Fibroblast of villous mesenchyme (primary cell): ENCODE results near the gene WDR45B. TPM values are rescaled to one million over a fixed set of nuclear protein-coding genes. Genes with fewer than 3 reads are reported as not detected.

Source experiments
- DNase-seq: peaks from one replicate; pipeline ENCODE4 v3.0.0-alpha.2; 2010; ENCODE audit warnings: low read depth
- H3K4me3 ChIP-seq: 2 replicates; pipeline ENCODE4 v1.5.1; 2011; ENCODE audit warnings: low read depth, mild to moderate bottlenecking, low read length
- total RNA-seq: library from RNA; depleted of rRNA; stranded (reverse); fragments of >200 nt; gene quantifications from 2 replicates; pipeline ENCODE4 v1.2.3, GENCODE V29; 2012
- TF ChIP-seq, protein P1 (sequence below): IDR thresholded peaks from 2 replicates; pipeline ENCODE4 v1.5.1; 2012; ENCODE audit warnings: low read depth, mild to moderate bottlenecking, low read length; ENCODE audit not compliant: insufficient read depth

The WDR45B gene
- total RNA-seq, 1 donor: 70.8 TPM

DNA sequence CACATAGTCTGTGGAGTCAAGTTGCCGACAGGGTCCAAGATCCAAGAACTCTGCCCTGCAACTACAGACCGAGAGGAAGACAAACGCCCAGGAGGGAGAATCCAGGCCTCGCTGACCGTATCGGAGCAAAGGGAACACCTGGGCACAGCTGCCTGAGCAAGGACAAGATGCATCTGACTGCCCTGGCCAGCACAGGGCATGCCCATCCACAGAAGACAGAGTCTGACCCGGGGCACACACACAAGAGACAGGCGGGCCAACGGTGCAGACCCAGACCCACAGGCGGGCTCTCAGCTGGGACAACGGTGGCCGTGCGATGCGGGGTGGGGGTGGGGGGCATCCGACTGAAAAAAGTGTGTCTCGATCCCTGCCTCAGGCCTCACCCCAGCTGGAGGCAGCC is 44.0 kb upstream of the WDR45B start:
- H3K4me3 ChIP-seq: no peak overlapping the region
- no peak for DNase-seq
- TF ChIP-seq, protein P1, sequence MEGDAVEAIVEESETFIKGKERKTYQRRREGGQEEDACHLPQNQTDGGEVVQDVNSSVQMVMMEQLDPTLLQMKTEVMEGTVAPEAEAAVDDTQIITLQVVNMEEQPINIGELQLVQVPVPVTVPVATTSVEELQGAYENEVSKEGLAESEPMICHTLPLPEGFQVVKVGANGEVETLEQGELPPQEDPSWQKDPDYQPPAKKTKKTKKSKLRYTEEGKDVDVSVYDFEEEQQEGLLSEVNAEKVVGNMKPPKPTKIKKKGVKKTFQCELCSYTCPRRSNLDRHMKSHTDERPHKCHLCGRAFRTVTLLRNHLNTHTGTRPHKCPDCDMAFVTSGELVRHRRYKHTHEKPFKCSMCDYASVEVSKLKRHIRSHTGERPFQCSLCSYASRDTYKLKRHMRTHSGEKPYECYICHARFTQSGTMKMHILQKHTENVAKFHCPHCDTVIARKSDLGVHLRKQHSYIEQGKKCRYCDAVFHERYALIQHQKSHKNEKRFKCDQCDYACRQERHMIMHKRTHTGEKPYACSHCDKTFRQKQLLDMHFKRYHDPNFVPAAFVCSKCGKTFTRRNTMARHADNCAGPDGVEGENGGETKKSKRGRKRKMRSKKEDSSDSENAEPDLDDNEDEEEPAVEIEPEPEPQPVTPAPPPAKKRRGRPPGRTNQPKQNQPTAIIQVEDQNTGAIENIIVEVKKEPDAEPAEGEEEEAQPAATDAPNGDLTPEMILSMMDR: no peak

DNA sequence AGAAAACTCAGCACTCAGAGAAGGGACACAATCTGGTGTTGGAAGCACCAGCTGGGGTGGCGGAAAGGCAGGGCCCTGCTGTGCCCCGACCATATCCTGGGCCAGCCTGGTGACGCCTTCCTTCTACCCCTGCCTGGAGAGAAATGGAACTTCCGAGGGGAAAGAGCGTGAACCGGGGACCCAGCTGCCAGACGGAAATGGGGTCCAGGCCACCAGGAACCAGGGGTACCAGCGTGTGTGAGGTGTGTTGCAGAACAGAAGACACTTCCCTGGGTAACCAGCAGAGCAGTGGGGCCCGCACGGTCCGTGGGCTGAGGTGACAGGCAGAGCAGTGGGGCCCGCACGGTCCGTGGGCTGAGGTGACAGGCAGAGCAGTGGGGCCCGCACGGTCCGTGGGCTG is 43.5 kb upstream of the WDR45B start:
- no peak for DNase-seq
- TF ChIP-seq, protein P1: no peak
- no peak overlapping the region for H3K4me3 ChIP-seq

DNA sequence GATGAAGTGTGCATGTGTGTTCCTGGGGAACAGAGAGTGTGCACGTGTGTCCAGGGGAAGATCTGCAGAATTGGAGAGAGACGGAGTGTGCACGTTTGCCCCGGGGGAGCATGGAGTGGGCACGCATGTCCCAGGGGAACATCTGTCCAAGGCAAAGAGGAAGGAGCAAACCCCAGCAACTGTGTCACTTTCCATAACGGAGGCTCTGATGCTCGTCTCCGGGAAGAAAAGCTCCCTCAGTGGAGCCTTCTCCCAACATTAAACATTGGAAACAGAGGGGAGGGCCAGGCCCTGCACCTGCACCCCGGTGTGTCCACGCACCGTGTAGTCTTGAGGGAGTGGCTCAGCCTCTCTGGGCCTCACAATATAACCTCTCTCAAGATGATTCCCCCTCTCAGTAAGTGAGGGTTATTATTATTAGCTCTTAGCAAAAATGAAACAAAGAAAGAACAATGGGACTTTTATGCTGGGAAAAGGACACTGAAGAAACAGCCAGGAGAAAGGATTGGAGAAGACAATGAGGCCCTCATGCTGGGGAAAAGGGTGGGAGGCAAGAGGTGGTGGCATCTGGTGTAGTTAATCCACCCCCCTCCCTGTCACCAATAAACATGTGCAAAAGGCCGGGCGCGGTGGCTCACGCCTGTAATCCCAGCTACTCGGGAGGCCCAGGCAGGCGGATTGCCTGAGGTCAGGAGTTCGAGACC is 42.7 kb upstream of the WDR45B start:
- no peak for DNase-seq
- TF ChIP-seq, protein P1: no peak
- no peak overlapping the region for H3K4me3 ChIP-seq

DNA sequence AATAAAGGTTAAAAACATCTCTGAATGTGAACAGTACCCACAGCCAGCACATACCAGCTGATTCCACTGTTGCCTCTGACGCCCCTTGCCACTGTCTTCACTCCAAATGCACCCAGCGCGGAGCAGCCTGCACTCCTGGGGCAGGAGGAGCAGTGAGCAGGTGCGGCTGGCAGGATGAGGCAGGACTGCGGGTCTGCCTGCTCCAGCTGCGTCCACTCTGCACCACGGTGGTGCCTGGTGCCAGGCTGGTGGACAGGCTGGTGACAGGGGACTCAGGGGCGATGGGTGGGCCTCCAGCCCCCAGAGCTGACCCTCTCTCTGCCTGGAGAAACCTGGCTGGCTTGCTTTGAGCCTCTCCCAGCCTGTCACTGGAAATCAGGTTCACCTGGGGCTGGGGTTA is 40.8 kb upstream of the WDR45B start:
- no peak overlapping the region for H3K4me3 ChIP-seq
- TF ChIP-seq, protein P1: no peak
- DNase-seq: no peak

DNA sequence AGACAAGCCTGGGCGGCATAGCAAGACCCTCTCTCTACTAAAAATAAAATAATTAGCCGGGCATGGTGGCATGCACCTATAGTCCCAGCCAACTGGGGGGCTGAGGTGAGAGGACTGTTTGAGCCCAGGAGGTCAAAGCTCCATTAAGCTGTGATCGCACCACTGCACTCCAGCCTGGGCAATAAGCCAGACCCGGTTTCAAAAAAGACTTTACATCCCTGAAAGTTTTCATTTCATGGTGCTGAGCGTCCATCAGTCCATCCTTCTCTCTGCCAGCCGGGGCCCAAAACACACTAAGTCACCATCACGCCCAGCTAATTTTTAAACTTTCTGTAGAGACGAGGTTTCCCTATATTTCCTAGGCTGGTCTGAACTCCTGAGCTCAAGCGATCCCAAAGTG is 39.6 kb upstream of the WDR45B start:
- TF ChIP-seq, protein P1: no peak
- DNase-seq: no peak
- H3K4me3 ChIP-seq: no peak overlapping the region

DNA sequence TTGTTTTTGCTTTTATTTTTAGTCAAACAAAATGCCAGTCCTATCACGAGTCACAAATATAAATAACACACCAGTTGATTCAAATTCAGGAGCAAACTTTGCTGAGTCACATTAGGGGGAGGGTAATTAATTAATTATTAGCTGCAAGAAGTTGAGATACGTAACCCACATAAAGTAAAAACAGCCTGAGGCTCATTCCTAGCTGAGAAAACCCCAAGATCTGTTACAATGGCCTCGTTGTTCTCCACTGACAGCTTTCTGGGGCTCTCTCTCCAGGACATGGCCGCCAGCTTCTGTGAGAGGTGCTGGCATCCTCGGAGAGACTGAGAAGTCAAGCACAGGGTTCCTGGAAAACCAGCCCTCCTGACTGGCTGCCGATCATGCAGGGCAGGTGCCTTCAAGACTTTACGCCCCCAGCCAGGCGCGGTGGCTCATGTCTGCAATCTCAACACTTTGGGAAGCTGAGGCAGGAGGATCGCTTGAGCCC is 39.2 kb upstream of the WDR45B start:
- no peak overlapping the region for H3K4me3 ChIP-seq
- DNase-seq: peak; percentile 62
- TF ChIP-seq, protein P1: no peak
